Middle frontal gyrus (tissue), 1 donor: Measurements from ENCODE around the gene SHMT1.
A peak's percentile ranks its signal among the peaks of the same experiment; 100 is the strongest.
"Not testable (repeated sequence)": the region's sequence is repeated elsewhere in the genome, so short reads cannot be mapped to it uniquely, and the experiment has no call there.

Source experiments
- DNase-seq: peaks from one replicate; pipeline ENCODE4 v3.0.0-alpha.2; 2015; ENCODE audit warnings: low spot score; ENCODE audit errors: extremely low spot score

SHMT1 gene

DNA sequence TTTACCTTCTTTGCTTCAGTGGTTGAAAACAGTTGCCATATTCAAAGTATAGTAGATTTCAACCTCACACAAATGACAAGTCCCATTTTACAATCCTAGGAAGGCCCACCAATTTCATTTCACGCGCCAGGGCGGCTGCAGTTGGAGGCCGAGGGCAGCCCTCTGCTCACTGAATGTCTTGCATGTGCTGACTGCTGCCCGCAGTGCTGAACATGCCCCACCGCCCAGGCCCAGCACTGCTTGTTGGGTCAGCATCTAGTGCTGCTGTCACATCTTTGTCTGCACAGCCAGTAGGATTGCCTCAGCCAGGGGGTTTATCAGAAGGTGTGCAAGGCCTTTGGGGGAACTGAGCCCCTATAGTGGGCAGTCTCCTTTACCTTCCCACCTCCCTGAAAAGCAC lies 36.8 kb downstream of the SHMT1 start:
- no peak for DNase-seq

DNA sequence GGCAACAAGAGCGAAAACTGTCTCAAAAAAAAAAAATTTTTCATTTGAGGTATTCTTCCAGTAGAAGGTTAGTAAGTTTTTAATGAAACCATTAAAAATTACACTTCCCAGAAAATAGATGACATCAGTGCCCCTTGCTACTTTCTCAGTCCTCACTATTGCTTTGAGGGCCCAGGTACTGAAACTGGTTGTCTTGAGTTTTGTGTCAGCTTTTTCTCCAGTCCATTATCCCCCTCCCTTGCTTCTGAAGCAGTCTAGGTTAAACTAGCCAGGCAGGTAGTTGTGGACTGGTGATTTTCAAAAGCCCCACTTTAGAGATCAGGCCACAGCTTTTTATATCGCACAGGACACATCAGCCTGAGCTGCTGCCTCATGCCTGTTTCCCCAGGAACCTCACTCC lies 37.3 kb downstream of the SHMT1 start:
- DNase-seq: no peak

DNA sequence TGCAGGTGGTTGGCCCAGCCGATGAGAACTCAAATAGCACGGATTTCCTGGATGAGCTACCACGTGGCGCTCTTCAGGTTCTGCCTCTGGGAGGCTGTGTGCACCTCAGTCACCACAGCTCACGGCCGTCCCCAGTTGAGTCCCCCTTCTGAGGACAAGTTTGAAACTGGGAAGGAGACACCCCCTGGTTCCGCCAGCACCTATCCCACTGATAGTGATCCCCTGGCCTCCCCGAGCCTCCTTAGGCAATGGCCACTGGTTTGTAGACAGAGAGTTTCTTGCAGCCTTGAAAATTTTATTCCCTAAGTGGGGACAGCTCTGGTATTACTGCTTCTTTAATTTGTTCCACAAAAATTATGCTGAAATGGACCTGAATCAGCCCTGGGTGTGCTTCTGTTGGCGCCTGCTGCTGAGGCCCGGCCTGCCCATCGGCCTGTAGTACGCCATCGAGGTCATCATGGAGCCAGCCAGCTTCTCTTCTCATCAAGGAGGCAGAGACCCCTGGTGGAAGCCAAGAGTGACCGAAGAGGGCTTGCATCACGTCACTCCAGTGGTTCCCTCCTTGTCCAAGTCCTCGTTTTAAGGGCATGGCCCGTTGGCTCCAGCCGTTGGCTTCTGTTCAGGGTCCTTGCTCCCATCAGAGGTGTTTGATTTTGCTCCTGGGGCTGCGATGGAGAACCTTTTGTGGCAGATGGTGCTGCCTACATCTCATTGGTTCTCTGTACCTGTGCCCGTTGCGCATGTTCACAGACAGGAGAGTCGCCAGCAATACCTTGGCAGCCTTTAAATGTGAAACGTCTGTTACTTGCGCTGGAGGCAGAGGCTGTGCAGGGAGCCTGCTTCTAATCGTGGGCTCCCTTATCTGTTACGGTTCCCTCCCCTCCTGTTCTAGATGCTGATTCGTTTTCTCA lies 39.0 kb downstream of the SHMT1 start:
- DNase-seq: no peak

DNA sequence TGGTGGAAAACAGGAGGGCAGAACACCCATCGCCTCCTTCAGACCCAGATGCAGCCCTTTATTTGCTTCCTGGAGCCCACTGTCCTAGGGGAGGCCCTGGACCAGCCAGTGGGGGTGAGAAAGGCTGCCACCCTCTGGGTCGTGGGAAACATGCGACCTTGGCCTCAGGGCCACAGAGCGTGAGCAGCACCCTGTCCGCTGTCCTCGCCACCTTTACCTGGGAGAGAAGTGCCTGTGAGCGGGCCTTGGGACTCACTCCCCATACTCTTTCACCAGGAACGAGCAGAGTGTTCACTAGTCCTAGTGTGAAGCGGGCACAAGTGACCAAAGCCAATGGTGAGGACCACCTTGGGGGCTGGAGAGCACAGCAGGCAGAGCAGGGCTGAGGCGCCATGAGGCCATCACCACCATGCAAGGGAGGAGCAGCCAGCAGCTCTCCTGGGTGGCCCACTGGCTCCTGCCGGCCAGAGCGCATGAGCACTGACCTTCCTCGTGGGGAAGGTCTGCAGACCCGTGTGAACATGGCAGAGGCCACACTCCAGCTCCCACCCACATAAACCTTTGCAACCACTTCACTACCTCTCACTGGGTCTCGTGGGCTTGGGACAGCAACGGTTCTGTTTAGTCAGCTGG lies 39.7 kb downstream of the SHMT1 start:
- DNase-seq: no peak

DNA sequence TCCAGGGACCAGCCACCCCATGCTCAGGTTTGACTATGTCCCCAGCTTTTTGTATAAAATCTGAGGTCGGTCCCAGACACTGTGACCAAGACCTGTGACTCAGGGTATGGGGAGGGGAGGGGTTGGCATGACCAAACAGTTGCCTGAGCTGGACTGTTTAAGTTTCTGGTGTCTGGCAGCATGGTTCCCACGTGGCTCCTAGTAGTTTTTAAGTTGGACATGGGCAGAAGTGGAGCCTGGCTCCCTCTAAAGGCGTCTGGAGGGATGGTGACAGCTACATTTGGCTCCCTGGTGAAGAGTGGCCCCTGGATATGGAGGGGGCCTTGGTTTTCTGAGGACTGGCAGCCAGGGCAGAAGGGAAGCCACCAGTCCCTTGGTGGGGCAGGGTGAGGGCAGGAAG lies 40.3 kb downstream of the SHMT1 start:
- no peak for DNase-seq

DNA sequence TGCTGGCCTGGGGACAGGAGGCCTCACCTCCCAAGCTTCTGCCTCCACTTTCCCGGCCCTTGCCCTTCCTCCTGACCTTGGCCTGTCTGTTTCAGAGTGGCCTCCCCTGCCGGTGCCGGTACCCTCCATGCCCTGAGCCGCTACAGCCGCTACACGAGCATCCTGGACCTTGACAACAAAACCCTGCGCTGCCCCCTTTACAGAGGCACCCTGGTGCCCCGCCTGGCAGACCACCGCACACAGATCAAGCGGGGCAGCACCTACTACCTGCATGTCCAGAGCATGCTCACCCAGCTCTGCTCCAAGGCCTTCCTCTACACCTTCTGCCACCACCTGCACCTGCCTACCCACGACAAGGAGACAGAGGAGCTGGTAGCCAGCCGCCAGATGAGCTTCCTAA lies 40.8 kb downstream of the SHMT1 start:
- DNase-seq: no peak

DNA sequence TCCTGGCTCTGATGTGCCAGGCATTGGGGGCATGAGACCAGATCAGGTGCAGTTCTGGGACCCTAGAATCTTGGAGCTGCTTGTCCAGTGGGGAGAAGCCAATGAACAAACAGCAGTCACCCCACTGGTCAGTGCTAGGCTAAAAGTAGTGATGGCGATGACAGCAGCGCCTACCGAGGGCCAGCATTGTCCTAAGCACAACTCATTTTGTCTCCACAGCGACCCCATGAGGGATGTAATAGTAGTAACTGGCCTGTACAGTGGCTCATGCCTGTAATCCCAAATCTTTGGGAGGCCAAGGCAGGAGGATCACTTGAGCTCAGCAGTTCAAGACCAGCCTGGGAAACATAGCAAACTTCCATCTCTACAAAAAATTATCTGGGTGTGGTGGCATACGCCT lies 42.0 kb downstream of the SHMT1 start:
- DNase-seq: no peak

DNA sequence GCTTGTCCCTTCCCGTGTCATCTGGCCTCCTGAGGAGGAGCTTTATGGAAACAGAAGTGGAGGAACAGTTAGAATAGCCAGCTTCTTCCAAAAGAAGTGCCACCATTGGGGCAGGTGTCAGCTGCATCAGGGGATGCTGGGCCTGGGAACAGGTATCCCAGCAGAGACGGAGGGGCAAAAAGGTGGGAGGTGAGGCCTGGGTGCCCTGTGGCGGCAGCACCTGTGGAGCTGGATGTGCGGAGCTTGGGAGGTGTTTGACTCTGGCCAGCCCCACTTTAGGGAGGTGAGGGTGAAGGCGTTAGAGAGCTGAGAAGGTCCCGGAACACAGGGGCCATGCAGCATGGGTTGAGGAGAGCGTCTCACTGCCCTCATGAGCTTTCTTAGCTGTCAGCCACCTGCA lies 43.0 kb downstream of the SHMT1 start:
- no peak for DNase-seq

DNA sequence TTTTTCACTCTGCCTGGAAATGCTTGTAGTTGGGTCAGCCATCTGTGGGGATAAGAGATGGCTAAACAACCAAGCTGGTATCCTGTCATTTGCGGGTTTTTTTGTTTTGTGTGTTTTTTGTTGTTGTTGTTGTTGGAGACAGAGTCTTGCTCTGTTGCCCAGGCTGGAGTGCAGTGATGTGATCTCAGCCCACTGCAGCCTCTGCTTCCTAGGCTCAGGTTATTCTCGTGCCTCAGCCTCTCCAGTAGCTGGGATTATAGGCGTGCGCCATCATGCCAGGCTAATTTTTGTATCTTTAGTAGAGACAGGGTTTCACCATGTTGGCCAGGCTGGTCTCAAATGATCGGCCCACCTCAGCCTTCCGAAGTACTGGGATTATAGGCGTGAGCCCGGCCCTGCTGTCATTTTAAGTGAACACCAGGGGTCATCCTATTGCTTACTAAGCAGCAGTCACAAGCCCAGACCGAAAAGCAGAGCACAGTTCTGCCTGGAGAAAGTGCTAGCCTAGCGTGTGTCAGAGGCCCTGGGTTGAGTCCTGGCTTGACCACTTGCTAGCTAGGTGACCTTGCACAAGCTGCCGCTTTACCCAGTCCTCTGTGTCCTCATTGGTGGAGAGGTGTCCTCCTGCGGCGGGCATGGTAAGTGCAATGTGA lies 43.6 kb downstream of the SHMT1 start:
- no peak for DNase-seq

DNA sequence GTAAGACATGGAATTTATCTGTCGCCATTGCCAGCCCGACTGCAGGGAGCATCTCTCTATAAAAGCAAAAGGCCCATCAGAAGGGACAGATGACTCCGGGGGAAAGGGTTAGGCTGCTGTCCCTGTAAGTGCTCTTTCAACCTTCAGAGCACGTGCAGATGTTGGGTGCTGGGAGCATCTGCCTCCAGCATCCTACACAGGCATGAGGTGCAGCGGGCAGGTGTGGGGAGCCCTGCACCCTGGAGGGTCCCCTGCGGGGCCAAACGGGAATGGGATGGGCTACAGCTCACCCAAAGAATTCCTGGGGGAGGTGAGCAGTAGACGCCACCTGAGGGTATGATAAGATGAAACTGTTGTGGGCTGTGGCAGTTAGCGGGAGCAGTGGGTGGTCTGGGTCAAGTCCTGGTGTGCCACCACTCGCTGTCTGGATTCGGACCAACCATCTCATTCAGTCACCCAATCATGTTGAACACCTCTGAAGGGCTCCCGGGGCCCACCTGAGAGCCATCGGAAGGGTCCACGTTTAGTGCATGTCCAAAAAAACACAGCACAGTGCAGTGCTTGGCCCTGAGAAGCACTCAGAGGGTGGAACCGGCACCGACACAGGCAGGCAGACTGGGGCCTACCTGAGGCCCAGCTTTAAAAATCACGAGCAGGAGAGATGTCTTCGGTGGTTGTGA lies 44.4 kb downstream of the SHMT1 start:
- no peak for DNase-seq

DNA sequence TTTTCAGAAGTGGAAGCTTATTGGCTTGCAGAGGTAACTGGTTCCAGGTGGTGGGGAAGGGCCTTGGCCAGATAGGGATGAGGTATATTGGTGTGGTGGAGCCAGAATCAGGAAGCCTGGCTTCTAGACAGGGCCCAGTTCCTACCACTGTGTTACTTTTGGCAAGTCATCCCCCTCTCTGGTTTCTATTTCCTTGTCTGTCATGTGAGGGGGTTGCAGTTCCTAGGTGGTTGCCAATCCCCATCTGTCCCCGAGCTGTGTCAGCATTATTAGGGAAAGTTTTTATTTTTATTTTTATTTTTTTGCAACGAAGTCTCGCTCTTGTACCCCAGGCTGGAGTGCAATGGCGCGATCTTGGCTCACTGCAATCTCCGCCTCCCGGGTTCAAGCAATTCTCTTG lies 45.2 kb downstream of the SHMT1 start:
- DNase-seq: no peak

DNA sequence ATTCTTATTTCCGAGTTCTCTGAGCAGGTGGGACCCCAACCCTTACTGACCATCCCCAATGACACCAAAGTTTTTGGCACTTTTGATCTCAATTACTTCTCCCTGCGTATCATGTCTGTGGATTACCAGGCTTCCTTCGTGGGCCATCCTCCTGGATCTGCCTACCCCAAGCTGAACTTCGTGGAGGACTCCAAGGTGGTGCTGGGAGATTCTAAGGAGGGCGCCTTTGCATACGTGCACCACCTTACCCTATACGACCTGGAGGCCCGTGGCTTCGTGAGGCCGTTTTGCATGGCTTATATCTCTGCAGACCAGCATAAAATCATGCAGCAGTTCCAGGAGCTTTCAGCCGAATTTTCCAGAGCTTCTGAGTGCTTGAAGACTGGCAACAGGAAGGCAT lies 47.4 kb downstream of the SHMT1 start:
- no peak for DNase-seq

DNA sequence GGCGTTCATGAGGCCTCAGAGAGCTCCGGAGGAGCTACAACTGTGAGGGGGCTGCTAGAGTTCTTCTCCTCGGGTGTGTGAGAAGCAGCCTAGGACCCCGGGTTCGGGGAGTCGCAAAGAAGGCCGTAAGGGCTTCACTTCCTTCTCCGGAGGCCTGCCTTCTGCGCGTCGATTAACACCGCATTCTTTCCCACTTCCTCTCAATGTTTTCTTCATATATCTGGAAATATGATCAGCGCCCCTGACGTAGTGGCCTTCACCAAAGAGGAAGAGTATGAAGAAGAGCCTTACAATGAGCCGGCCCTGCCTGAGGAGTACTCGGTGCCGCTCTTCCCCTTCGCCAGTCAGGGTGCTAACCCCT lies 47.8 kb downstream of the SHMT1 start:
- DNase-seq: no peak

DNA sequence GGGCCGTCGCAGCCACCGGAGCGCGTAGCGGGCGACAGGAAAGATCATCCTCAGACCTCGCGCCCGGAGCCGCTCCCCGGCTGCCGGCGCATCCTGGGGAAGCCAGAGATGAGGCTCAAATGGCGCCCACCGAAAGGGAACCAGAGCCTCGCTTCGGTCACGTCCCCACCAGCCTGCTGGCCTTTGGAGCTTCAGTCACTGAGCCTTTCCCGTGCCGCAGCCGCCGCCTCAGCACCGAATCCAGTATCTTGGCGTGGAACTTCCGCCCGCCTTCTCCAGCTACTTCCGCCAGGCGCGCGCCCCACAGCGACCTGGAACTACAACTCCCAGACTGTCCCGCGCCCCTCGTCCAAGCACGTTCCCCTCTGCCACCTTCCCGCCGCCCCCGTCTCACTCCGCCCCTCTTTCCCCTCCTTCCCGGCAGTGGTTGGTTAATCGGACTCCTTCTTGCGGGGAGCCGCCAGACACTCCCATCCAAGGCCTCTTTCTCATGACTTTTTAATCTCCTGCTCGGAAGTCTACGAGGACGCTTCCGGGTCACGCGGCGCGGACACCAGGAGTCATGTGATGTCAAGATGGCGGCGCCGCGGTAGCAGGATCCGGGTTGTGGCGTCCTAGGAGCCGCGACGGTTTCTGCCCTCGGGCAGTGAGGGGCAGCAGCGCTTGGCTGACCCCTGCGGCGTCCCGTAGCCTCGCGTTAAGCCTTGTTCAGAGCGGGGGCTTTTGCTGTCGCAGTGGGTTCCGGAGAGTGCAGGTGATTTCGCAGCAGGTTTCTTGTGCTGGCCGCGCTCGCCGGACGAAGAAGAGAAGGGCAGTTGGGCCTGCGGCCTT lies 48.4 kb downstream of the SHMT1 start, which contains the start of the genes SMCR8 and TOP3A:
Gene SMCR8 (plus strand): TSS at position 563 of the 831 bp plus-strand sequence. CDS start 497 bp downstream, outside the sequence.
Gene TOP3A (minus strand): TSS at position 264 of the 831 bp plus-strand sequence. CDS start 216 bp downstream, at position 48.
- peak; percentile 93 for DNase-seq

DNA sequence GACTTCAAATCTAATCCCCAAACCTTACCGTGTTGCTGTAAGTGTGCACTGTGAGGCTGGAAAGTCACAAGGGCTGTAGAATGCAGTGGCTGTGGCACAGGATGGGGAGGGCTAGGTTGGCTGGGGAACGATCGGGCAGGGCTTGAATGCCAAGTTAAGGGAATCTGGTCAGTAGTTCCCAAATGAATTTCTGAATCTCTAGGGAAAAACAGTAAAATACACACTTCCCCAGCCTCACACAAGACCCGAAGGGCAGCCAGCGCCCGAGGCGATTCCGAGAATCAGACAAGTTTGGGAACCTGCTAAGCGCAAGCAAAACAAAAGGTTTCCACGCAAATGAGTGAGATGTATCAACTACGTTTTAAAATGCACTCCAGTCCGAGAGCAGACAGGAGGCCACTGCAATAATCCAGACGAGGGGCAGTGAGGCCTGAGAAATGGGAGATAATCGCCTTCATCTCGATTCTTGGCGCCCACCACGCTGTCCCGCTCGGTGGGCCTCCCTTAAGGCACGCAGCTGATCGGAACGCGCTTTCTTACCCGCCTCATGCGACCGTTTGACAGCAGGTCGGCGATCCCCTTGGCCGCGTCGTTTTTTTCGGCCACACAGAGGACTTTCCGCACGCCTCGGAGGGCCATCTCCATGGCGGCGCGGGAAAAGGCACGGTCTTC lies 49.2 kb downstream of the SHMT1 start:
- no peak for DNase-seq

DNA sequence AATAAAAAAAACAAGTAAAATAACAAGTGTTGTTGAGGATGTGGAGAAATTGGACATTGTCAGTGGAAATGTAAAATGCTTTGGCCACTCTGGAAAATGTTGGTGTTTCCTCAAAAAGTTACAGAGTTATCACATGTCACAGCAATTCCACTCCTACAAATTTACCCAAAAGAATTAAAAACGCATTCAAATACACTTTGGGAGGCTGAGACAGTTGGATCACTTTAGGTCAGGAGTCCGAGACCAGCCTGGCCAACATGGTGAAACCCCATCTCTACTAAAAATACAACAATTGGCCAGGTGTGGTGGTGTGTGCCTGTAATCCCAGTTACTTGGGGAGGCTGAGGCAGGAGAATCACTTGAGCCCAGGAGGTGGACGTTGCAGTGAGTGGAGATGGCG lies 54.1 kb downstream of the SHMT1 start:
- no peak for DNase-seq

DNA sequence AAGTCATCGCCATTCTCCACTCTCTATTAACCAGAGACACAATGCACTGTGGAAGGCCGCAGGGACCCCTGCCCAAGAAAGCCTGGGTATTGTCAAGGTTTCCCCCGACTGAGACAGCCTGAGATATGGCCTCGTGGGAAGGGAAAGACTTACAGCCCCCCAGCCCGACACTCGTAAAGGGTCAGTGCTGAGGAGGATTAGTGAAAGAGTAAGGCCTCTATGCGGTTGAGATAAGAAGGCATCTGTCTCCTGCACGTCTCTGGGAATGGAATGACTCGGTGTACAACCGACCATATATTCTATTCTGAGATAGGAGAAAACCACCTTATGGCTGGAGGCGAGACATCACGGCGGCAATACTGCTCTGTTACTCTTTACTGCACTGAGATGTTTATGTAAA lies 60.1 kb downstream of the SHMT1 start:
- DNase-seq: not testable (repeated sequence)

DNA sequence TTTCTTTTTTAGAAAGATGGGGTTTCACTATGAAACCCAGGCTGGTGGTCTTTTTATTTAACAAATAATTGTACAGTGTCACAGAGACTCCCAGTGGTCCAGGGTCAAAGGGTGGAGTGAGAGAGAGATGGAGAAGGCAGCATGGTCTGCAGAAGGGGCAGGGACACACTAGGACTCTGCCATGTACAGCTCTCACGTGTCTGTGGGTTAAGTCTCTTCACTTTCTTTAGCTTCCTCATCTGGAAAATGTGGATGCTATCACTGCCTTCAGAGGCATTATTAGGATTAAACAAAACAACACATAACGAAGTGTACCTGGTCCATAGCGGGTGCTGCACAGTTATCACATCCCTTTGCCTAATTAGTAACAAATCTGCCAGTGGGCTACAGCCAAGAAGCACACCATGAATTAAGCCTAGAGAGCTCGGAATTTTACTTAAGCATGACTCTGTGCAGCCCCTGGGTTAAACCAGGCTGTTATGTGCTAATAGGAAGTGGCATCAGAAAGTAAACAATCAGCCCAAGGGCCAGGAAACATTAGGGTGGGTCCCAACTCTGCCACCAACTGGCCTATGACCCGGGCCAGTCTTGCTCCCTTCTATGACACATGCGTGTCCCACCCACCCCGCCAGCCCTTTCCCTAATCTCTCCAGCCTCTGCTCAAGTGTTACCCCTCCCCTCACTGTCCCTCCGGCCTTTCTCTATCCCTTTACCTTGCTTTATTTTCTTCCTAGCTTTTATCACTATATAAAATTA lies 62.4 kb downstream of the SHMT1 start:
- DNase-seq: no peak

DNA sequence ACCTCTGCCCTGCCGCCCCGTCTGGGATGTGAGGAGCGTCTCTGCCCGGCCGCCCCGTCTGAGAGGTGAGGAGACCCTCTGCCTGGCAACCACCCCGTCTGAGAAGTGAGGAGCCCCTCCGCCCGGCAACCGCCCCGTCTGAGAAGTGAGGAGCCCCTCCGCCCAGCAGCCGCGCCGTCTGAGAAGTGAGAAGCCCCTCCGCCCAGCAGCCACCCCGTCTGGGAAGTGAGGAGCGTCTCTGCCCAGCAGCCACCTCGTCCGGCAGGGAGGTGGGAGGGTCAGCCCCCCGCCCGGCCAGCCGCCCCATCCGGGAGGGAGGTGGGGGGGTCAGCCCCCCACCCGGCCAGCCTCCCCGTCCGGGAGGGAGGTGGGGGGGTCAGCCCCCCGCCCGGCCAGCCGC lies 65.3 kb downstream of the SHMT1 start:
- DNase-seq: not testable (repeated sequence)
